Kidney glomerular epithelial cell (primary cell): Measurements from ENCODE around the gene PRMT1.
"Not testable (repeated sequence)": the region's sequence is repeated elsewhere in the genome, so short reads cannot be mapped to it uniquely, and the experiment has no call there.

ENCODE experiments used
- DNase-seq: peaks from one replicate; lab custom pipeline; 2025; lab: John Stamatoyannopoulos, UW

PRMT1 gene

DNA sequence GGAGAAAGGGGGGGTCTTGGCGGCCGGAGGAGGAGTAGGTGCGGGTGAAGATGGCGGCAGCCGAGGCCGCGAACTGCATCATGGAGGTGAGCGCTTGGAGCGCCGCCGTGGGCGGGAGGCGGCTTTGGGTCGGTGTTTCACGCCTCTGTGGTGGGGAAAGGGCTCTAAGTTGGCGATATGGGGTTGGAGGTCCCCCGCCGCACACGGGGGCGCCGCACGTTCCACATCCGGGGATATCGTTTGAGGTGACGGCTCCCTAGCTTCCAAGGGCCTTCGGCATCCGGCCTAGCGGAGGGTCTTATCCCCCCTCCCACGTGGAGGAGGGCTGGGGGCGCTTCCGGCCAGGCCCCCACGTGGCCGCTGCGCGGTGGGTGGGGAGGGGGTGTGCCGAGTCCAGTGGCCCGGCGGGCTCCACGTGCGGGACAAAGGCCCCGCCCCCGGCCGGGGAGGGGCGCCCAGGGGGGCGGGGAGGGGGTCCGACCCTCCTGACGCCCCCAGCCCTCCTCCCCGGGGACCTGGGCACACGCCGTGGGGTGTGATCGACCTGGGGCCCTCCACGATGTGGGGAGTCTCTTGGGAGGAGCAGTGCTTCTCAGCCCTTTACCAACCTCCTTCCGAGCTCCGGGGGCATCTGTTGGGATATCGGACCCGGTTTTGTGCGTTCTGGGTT is at the start of gene PRMT1:
TSS of gene PRMT1 (plus strand) at position 41 of the 670 bp plus-strand sequence. CDS start at position 51, 10 bp downstream.
- DNase-seq, result peak; percentile 46

DNA sequence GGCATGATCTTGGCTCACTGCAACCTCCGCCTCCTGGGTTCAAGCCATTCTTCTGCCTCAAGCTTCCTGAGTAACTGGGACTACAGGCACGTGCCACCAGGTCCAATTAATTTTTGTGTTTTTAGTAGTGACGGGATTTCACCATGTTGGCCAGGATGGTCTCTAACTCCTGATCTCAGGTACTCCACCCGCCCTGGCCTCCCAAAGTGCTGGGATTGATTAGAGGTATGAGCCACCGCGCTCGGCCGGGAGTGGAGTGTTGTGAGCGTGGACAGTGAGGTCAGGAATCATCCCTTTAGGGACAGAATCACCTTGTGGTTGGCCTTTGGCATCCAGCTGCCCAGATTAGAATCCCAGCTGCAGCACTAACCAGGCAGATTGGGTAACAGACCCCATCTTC is 47.4 kb upstream of the PRMT1 start:
- DNase-seq, result no peak

DNA sequence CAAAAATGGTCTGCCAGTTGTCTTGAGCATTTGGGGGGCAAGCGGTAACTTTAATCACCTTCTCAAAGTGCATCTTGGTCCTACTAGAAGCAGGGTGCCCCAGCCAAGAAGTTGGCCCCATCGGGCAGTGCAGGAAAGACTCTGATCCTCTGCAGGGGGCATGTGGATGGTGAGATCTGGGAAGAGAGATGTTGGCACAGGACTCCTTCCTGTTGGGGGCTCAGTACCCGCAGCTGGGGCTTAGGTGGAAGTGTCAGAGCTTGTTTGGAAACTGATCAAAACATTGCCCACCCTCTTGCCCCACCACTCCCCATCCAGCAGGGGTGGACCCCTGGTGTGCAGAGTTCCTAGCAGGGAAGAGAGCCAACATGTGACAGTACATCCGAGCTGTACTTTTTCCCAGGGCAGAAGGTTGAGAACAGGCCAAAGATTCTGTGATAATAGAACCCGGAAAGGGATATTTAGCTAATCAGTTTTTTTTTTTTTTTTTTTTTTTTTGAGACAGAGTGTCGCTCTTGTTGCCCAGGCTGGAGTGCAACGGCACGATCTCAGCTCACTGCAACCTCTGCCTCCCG is 46.0 kb upstream of the PRMT1 start:
- DNase-seq, result no peak

DNA sequence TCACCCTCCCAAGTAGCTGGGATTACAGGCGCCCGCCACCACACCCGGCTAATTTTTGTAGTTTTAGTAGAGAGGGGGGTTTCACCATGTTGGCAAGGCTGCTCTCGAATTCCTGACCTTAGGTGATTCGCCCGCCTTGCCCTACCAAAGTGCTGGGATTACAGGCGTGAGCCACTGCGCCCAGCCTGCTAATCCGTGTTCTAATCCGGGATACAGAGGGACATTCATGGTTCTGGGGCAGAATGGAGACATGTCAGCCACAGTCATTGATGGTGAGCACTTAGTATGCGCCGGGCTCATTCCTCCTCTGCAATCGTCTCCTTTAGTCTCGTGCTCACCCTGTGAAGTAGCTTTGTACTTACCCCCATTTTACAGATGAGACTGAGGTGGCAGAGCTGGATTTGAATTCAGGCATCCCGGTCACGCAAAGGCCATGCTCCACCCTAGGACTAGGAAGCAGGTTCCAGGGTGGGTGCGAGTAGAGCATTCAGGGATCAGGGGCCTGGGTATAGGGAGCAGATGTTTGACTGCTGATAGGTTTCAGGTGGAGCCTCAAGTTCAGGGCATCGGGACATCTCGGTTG is 45.4 kb upstream of the PRMT1 start:
- no peak for DNase-seq

DNA sequence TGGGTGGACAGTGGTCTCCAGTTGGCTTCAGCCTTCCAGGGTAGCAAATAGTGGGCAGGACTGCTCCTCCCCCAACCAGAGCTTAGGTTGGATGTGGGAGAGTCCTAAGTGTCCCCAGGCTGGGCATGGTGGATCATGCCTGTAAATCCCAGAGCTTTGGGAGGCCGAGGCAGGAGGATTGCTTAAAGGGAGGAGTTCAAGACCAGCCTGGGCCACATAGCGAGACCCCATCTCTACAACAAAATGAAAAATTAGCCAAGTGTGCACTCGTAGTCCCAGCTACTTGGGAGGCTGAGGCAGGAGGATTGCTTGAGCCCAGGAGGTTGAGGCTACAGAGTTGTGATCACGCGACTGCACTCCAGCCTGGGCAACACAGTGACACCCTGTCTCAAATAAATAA is 44.5 kb upstream of the PRMT1 start:
- no peak for DNase-seq

DNA sequence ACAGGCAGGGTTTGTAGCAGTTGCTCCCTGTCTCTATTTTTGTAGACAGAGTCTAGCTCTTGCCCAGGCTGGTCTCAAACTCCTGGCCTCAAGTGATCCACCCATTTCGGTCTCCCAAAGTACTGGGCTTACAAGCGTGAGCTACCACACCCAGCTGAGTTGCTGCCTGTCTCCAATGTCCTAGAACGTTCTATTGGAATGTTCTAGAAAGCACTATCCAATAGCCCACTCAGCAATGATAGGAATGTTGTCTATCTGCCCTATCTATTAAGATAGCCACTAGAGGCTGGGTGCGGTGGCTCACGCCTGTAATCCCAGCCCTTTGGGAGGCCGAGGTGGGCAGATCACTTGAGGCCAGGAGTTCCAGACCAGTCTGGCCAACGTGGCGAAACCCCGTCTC is 43.8 kb upstream of the PRMT1 start:
- not testable (repeated sequence) for DNase-seq

DNA sequence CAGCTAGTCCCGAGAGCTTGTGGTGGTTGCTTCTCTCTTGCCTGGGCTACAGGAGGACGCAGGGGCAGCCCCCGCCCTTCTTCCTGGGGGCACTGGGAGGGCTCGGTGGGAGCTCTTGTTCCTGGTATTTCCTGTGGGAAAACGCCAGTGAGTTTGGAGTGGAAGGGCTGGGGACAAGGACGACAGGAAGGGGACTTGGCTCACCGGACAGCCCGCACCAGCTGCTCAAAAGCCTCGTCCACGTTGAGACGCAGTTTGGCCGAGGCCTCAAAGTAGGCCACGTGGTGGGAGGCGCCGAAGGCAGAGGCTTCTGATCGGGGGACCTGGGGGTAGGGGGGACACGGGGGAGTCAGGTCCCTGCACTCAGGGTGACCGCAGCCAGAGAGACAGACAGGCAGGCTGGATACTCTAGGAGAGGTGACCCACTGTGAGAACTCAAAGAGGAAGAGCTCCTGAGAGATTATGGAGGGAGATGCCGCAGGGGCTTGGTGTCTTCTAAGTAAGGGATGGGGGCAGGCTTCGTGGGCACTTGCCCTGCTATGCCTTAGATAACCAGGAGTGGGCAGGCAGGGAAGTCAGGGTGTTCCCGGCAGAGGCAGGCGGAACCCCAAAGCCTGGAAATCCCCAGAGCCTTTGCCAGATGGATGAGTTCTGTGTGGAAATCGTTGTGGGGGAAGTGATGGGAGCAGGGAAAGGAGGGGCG is 41.4 kb upstream of the PRMT1 start:
- no peak for DNase-seq

DNA sequence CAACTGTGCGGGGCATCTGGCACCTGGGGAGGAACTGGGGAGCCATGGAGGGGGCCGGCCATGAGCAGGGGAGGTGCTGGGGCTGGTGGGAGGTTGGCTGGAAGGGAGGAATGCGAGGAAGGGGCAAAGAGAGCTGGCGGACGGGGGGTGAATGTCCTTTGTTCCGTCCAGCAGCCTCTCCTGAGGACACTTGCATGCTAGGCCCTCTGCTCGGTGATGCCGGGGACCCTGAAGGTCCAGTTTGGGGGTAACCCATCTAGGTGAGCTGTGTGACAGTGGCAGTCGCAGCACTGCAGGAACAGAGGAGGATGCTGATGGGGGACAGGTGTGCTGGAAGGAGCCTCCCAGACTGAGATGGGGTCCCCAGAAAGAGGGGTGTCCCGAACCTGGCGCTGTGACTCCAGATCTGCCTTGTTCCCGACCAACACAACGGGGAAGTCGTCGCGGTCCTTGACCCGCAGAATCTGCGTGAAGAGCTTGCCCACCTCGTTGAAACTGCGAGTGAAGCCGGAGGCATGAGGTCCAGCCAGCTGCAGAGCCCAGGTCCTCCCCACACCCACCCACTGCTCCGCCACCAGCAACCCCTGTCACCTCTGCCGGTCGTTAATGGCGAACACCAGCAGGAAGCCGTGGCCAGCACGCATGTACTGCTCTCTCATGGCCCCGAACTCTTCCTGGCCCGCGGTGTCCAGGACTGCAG is 40.7 kb upstream of the PRMT1 start:
- DNase-seq, result no peak

DNA sequence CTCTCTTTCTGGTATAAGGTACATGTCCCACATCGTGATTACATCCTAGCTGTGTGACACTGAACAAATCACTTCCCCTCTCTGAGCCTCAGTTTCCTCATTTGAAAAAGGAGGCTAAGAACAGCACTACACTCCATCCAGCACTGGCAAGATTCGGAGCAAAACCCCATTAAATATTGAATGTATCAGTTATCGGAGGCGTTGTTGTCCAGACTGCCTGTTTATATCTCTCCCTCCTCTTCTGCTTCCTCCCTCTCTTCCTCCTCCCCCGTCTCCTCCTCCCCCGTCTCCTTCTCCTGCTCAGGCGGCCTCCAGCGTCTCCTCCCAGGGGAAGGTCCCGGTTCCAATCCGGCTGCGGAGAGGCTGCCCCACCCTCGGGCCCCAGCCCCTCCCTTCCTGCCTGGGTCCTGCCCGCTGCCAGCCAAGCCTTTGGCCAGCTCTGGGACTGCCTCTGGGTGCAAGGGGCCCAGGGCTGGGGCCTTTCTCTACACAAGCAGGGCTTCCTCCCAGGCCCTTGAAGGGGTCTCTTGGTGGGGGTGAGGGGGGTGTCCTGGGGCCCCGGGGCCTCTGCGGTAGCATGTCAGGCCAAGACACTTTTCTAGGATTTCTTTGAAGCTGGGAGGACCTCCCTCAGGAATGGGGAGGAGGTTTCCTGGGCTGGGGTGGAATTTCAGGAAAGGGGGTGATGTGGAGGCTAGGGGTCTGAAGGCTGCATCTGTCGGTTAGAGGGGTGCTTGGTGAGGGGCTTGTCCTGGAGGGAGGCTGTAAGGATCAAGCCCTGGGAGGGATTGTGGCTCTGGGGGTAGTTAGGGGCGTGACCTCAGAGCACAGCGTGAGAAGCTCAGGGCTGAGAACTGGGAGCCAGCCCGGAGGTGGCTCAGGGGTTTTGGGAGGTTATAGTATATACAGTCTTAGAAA is 39.0 kb upstream of the PRMT1 start:
- DNase-seq, result peak; percentile 39

DNA sequence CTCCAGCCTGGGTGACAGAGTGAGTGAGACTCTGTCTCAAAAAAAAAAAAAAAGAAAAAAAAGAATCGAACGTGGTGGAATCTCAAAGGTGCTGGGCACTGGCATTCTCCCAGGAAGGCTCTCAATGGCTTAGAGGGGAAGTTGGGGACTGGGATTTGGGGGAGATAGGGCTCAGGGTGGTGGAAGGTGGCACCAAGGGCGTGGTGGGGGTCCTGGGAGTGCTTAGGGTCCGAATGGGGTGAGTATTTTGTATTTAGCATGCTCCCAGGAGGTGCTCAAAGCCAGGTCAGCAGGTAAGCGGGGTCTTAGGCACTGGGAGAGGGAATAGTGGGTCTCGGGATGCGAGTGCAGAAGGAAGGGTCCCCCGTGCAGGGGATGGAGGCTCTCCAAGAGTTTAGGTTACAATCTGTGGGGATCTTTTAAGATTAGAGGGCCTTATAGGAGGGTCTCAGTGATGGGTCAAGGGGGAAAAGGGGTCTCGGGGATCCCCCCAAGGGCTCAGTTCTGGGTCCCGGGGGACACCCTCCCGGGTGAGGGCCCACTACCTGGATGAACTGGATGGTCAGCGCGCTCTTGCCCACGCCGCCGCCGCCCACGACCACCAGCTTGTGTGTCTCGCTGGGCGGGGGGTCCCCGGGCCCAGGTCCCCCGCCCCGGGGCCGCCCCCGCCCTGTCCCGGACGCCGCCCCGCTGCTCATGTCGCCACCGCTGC is 37.5 kb upstream of the PRMT1 start:
- DNase-seq, result no peak

DNA sequence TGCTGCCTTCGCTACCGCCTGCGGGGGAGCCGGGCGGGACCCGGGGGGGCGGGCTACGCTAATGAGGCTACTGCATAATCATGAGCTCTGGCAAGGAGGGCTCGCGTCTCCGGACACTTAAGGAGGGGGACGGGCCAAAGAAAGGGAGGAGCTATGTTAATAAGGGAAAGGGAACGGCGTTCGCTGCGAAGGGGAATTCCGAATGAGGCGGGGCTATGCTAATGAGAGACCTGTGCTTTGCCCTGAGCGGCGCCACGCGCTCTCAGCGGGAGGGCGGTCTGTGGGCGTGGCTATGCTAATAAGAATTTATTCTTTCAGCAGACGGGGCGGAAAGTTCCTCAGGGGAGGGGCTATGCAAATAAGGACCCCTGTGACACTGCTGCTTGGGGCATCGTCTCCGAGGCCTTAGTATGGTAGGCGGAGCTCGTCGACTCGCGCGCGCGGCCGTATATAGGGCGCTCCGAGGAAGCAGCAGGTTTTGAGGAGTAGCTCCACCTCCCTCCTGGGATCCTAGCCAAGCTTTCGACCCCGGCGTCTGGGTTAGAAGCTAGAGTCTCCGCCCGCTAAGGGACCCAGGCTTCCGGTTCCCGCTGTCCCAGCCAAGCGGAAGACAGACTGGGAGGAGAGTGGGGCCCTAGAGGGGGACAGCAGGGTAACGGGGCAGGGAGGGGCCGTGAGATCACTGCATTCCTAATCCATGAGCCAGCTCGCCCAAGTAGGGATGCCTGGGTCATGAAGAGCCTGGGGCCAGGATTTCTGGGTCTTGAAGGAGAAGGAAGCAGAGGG is 36.8 kb upstream of the PRMT1 start, which contains the start of gene RRAS:
TSS of gene RRAS (minus strand) at position 31 of the 786 bp plus-strand sequence. CDS start 45 bp downstream, outside the sequence.
- peak; percentile 100 for DNase-seq

DNA sequence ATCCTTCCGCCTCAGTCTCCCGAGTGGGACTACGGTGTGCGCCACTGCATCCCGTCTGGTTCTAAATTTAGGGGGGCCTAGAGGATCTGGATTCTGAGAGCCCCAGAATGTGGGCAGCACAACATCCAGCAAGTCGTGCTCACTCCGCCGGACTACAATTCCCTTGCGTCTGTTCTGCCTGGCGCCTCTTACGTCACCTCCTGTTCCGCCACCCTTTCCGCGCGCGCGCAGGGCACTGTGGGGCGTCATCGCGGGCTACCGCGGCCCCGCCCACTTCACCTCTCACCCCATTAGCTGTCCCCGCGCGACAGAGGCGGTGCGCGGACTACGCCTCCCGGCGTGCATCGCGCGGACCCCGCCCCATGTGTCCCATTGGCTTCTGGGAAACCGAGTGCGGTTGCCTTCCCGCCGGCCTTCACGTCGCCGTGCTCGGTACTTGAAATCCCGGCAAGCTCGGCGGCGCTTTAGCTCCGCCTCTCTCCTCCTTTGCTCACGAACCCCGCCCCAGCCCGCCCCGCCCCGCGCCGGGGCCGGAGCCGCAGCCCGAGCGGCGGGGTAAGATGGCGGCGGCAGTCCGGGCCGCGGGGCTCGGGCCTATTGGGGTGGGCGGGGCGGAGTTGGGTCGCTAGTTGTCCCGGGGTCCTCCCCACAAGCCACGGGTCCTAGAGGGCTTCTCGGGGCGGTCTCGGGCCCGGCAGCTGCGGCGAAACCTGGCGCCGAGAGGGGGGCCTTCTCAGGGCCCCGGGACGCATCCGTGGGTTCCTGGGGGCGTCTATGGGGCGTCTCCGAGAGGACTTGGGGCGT is 35.2 kb upstream of the PRMT1 start, which contains the start of gene SCAF1:
TSS of gene SCAF1 (plus strand) at position 522 of the 804 bp plus-strand sequence. CDS start 2,818 bp downstream, outside the sequence.
- DNase-seq, result peak; percentile 98

DNA sequence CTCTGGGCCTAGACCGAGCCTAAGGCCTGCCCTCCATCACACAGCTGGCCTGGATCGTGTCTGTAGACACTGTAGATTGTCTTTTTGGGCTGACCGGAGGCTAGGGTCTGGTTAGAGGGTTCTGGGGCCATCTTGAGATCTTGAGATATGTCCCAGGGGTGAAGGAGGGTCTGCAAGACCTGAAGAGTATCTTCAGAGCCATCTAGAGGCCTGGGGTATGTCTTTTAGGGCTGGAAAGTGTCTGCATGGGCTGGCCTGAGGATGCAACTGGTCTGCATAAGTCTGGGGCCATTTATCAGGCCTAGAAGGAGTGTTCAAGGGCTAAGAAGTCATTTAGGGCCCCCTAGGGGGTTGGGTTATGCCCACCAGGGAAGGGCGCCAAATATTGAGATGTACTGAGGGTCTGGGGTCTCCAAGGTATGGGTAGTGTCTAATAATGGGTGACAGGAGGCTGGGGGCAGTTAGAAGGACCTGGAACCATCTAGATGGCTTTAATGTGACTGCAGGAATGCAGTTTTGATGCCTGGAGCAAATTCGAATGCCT is 34.5 kb upstream of the PRMT1 start:
- no peak for DNase-seq

DNA sequence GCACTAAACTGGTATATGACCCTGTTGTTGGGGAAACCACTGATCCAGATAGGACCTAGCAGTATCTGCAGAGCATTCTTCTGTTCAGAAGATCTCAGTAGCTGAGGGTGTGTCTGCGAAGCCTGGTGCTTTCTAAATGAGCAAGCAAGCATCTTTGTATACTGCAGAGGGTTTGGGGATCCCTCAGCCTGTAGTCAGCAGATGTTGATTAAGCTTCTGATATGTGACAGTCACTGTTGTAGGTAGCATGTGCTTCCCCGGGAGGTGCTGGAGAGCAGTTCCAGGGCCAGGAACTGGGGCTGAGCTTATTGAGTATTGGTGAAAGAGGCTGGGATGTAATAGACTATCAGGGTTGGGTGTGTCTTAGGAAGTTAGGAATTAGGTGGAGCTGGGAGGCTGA is 33.6 kb upstream of the PRMT1 start:
- DNase-seq, result no peak

DNA sequence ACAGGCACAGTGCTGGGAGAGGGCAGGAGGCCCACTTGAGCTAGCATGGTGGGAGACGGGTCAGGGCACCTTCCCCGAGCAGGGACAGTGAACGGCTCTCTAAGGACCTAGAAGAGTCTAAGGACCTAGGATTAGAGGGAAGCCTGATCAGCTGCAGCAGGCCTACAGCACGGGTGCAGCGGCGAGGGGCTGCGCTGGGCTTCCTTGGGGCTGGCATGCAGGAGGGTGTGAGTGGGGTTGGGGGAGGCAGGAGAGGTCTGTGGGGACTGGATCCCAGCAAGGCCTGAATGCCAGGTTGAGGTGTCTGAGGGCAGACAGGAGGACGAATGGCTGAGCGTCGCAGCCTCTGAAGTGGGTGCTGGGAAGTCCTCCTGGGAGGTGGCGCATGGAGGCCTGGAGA is 31.5 kb upstream of the PRMT1 start:
- no peak for DNase-seq

DNA sequence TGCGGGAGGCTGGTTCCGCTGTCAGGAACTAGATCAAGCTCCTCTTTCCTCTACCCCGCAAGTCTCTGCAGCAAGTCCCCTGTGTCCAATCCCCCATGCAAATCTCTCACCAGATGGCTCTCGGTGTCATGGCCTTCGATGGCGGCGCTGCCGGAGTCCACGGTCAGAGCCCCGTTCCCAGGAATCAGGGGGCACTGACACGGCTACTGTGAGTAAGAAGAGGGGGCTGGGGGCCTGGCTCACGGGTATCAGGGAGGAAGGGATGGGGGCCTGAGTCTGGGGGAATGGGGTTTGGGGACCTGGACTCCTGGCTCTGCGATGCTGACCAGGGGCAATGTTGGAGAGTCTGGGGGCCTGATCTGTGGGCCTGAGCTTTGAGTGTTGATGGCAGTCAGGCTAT is 31.1 kb upstream of the PRMT1 start:
- DNase-seq, result no peak

DNA sequence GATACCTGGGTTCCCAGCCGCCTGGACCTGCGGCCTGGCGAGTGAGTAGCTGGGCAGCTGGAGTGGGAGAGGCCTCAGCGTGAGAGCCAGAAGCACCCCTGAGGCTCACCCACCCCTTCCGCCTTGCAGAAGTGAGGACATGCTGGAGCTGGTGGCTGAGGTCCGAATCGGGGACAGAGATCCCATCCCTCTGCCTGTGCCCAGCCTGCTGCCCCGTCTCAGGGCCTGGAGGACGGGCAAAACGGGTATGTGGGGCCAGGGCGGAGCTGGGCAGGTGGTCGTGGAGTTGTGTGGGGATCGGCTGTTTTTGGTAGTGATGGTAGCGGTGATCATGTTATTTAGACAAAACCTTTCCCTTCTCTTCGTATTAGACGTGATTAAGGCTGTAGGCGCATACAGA is 30.5 kb upstream of the PRMT1 start:
- DNase-seq, result no peak

DNA sequence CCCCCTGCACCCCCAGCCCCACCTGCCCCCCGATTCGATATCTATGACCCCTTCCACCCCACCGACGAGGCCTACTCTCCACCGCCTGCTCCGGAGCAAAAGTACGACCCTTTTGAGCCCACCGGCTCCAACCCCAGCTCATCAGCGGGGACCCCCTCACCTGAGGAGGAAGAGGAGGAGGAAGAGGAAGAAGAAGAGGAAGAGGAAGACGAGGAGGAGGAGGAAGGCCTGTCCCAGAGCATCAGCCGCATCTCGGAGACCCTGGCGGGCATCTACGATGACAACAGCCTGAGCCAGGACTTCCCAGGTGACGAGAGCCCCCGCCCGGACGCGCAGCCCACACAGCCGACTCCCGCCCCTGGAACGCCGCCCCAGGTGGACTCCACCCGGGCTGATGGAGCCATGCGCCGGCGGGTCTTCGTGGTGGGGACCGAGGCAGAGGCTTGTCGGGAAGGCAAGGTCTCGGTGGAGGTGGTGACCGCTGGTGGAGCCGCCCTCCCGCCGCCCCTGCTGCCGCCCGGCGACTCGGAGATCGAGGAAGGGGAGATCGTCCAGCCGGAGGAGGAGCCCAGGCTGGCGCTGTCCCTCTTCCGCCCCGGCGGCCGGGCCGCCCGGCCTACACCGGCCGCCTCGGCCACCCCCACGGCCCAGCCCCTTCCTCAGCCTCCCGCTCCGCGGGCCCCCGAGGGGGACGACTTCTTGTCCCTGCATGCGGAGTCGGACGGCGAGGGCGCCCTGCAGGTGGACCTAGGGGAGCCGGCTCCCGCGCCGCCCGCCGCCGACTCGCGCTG is 25.8 kb upstream of the PRMT1 start:
- no peak for DNase-seq
